RWPE1 (cell line): ENCODE measurements around the gene GSK3B.

Experiments used
- CTCF ChIA-PET: fragments of 350-600 bp; sonication (Branson Sonifier 250); formaldehyde crosslinking; extraction: SDS; loops from one replicate; lab custom pipeline; 2021; lab: Yijun Ruan, JAX
- POLR2A ChIA-PET: fragments of 400-600 bp; formaldehyde crosslinking; extraction: SDS; loops from one replicate; lab custom pipeline; 2020; ENCODE audit warnings: antibody characterized with exemption; ENCODE audit not compliant: low non-redundant PET; lab: Yijun Ruan, JAX
- DNase-seq: peaks from one replicate; pipeline ENCODE4 v3.0.0; 2012; ENCODE audit warnings: low spot score
- H3K27ac ChIP-seq: fragments of 450-650 bp; 2 replicates; pipeline ENCODE4 v1.5.1; 2017
- CTCF ChIP-seq: fragments of 450-650 bp; conservative IDR thresholded peaks from 2 replicates; pipeline ENCODE4 v1.5.1; 2017; ENCODE audit warnings: low read depth, mild to moderate bottlenecking

GSK3B gene

GRCh38 chr3:119778811-119779210 lies 315.4 kb downstream of the GSK3B start:
- H3K27ac ChIP-seq: no peak overlapping the region
- POLR2A ChIA-PET: no interaction called here
- CTCF ChIA-PET: no interaction called here
- DNase-seq: no peak
- no peak for TF ChIP-seq CTCF

GRCh38 chr3:119778176-119778575 lies 316.1 kb downstream of the GSK3B start:
- TF ChIP-seq CTCF: no peak
- POLR2A ChIA-PET: no interaction called here
- CTCF ChIA-PET: no interaction called here

GRCh38 chr3:119776304-119776703 lies 317.9 kb downstream of the GSK3B start:
- POLR2A ChIA-PET: no interaction called here
- CTCF ChIA-PET: interaction anchor here (0.6 kb wide), 1 partner anchor 553 kb away, joined by 3 read pairs; no protein-coding TSS in a partner anchor

More at GRCh38 chr3:119778176-119778575, 316.1 kb downstream of the GSK3B start:
- no peak overlapping the region for H3K27ac ChIP-seq
- no peak for DNase-seq

GRCh38 chr3:119774444-119774843 lies 319.8 kb downstream of the GSK3B start:
- TF ChIP-seq CTCF: no peak
- no peak overlapping the region for H3K27ac ChIP-seq
- POLR2A ChIA-PET: no interaction called here
- CTCF ChIA-PET: interaction anchor here (0.6 kb wide), 1 partner anchor 793 kb away, joined by 3 read pairs; no protein-coding TSS in a partner anchor
- DNase-seq: no peak

More at GRCh38 chr3:119776304-119776703, 317.9 kb downstream of the GSK3B start:
- H3K27ac ChIP-seq: no peak overlapping the region
- TF ChIP-seq CTCF: no peak
- DNase-seq: no peak
